Cortex of kidney (tissue), 1 donor: ENCODE measurements around the gene TMEM179.
"Not testable (repeated sequence)": the region's sequence is repeated elsewhere in the genome, so short reads cannot be mapped to it uniquely, and the experiment has no call there.

Source experiments
- DNase-seq: peaks from one replicate; lab custom pipeline; 2025; lab: John Stamatoyannopoulos, UW

The TMEM179 gene

DNA sequence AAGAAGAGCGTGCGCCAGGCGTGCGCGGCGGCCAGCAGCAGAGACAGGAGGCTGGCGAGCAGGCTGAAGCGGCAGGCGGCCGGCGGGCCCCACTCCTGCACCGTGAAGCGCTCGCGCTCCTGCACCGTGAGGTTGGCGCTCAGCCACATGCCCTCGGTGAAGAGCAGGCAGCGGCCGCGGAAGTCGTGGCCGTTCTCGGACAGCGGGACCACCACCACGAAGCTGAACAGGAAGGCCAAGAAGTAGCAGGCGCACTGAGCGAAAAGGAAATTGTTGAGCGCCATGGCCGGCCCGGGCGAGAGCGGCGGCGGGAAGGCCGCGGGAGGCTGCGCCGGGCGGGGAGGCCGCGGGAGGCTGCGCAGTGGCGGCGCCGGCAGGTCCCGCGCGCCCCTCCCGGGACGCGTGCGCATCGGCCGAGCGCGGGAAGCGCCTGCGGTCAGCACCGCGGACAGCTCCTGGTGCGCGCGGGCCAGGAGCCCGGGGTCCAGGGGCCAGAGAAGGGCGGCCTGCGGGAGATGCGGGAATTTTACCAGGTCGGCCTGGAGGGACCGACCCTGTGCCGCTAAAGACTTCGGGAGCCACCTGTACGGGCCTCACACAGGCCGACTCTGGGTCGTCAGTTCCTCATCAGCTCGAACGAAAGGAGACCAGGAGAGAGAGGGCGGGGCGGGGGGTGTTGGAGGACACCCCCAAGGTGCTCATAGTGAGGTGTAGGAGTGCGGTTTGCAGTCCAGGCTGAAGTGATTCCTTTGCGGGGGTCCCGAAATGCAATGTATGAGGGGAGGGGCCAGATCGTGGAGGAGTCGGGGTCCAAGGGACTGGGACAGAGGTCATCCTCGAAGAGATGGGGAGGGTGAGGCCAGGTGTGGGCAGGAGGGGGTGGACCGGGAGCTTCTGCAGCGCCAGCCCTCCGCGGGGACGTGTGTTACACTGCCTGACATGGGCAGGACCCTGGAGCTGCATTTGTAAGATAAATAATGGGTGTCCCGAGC is at the start of gene TMEM179:
TSS of gene TMEM179 (minus strand) at position 315 of the 992 bp plus-strand sequence. CDS start at position 284, 31 bp downstream.
- DNase-seq: no peak

DNA sequence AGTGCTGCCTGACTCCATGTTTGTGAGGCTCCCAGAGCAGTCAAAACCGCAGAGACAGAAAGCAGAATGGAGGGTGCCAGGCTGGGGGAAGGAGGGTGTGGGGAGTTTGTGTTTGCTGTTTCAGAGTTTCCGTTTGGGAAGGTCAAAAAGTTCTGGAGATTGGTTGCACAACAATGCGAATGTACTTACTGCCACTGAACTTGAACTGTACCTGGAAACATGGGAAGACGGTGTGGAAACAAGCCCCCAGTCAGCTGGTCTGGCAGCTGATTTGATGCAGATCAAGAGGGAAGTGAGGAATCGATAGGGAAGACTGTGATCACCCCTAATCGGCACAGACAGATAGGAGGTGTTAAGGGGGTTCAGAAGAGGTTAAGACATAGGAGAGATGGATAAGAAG is 49.5 kb upstream of the TMEM179 start:
- no peak for DNase-seq

GRCh38 chr14:104653130-104653920 is 48.8 kb upstream of the TMEM179 start:
- DNase-seq: not testable (repeated sequence)

DNA sequence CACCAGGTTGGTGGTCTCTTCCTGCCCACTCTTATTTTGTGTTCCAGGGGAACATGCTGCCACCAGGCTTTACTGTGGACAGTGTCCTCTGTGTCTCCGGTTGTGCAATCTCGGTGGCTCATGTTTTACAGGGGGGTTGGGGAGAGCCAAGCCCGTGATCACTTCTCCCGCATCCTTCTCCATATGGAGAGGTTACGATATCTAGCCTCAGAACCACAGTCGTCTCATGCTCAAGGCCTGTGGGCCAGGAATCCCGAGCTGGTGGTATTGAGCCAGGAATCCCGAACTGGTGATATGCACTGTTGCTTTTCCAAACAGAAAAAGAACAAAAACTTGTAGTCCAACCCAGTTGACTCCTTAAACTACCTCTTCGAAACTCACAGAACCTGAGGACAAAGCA is 47.8 kb upstream of the TMEM179 start:
- no peak for DNase-seq

GRCh38 chr14:104651876-104652260 is 47.3 kb upstream of the TMEM179 start:
- no peak for DNase-seq

DNA sequence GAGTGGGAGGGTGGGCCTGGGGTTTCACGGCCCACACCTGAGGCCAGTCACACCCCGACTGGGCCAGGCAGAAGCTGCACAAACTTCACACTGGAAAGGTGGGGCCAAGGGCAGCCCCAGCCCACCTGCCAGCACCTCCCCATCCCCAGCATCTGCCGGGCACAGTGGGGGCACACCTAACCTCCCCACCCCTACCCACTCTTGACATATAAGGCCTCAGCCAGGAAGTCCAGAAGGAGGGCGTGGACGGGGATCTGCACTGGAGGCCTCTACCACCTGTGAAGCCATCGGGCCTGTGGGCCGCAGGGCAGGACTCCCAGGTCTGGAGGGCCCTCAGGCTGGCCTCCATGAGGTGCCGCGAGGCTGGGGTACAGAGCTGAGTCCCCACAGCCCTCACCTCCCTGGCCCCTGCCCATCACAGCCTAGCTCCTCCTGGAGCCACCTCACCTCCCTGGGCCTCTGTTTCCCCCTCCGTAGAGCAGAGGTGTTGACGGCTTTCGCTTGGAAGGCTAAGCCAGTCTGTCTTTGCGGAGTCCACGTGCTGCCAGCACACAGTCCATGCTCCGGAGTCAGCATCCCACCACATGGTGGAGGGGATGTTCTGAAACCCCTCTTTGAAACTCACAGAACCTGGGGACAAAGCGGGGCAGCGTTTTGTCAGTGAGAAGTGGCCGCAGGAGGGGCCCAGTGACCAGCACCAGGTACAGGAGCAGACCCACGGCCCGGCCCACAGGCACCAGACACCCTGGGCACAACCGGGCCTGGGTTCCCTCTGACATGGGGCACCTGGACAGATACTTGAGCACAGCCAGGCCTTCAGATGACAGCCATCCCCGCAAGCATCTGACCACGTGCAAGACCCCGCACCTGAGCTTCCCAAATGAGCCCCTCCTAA is 46.7 kb upstream of the TMEM179 start:
- DNase-seq: no peak

DNA sequence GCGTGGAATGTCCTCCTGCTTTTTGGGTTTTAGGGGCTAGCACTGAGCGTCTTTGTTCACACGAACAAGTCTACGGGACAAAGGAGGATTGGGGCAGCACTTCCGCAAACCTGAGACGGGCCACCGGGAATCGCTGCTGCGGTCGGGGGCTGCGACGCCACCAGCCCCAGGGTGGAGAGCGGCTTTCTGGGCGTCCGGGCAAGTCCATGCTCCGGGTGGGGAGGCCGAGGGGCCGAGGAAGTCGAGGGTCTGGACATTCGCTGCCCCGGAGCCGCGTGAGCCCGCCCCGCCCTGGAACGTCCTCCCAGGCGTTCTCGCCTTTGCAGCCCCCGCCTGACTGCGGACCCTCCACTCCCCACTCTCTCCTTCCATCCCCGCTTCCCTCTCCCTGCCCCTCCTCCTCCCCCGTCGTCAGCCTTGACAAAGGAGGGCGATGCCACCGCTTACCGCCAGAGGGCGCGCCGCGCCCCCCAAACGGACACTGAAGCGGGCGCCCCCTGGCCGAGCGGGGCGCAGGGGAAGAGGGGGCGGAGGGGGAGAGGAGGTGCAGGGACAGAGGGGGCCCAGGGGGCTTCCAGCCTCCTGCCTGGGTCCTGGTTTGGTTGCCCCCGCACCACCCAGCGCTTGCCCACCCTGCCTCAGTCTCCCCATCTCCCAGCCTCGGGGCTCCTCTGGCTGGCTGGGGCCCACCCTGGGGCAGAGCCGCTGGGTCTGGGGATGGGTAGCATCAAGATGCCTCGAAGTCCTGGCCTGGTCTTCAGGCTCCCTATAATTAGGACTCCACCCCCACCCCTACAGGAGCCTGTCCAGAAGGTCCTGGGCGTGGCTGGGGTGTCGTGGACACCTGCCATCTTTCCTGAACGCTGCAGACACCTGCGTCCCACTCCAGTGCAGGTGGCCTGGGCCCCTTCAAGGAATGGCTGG is 45.7 kb upstream of the TMEM179 start:
- no peak for DNase-seq

DNA sequence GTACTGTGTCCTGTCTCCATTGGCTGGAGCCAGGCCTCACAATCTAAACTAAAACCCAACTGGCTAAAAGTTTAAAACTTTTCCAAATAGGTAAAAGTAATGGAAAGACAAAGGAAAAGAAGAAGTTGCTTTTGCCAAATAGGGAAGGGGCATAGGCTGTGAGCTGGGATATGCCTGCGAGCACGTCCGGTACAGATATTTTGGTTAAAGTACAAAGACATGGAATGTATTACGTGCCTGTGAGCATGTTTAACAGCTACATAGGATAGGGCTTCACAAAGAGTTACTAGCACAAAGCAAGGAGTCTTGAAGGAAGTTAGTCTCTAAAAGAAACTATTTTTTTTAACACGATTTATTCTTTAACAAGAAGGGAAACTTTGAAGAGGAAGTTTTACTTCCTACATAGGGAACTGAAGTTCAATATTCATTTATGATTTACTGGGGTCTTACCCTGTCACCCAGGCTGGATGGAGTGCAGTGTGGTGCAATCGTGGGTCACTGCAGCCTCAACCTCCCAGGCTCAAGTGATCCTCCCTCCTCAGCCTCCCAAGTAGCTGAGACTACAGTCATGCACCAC is 43.0 kb upstream of the TMEM179 start:
- DNase-seq: no peak

DNA sequence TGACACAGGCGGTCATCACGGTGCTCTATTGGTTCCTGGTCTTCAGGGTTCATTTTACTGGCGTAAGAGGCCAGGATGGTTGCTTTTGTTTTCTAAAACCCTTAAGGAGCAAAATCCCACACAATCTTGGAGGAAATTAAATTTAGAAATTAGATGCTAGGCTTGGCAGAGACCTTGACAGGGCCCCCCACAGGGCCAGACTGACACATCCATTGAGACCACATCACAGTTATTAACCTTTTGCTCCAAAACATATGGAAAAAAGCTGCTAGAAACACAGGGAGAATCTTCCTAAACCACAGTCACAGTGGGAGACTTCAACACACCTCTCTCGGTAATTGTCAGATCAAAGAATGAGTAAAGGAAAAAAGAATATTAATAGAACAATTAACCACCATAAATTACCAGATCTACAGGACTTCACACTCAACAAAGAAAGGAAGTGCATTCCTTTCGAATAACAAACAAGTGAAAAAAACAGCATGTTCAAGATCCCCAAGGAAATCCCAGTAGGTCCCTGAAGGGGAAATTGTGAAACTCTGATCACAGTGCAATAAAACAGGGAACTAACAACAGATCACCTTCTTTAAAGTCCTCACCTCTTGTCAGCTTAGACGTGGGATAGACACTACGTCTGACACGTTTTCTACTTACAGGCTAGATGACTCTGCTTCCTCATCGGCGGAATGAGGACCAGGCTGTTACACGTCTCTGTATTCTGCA is 40.2 kb upstream of the TMEM179 start:
- DNase-seq: no peak

DNA sequence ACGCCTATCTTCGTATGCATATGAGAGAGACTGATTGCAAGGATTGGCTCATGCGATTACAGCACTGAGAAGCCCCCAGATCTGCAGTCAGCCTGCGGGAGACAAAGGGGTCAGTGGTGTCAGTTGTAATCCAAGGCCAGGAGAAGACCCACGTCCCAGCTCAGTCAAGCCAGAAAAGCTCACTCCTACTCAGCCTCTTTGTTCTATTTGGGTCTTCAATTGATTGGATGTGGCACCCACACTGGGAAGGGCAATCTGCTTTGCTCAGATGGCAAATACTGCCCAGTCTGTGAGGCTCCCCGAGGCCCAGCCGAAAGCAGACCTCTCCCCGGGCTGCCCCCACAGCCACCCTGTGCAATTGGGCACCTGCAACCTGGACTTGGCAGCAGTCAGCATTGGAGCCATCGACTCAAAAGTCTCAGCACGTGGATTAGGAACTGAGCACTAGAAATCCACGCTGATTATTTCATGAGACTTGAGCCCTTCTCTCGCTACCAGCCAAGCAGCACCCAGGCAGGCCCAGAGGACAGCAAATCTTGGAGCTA is 39.6 kb upstream of the TMEM179 start:
- no peak for DNase-seq

DNA sequence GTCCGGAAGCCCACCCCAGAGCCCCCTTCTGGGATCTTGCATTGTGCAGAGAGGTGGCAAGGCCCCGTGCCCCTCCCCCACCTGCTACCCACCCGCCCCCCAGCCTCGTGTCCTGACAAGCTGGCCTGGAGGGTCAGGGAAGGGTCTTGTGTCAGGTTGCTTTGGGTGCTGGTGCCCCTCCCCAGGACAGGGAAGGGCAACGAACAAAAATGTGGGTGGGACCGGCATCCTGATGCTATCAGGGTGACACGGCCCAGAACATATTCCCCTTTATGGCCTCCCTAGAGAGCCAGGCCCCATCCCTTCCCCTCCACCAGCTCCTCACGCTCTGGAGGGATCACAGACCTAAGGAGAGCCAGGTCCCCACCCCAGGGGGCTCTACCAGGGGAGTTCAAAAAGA is 38.7 kb upstream of the TMEM179 start:
- DNase-seq: no peak

DNA sequence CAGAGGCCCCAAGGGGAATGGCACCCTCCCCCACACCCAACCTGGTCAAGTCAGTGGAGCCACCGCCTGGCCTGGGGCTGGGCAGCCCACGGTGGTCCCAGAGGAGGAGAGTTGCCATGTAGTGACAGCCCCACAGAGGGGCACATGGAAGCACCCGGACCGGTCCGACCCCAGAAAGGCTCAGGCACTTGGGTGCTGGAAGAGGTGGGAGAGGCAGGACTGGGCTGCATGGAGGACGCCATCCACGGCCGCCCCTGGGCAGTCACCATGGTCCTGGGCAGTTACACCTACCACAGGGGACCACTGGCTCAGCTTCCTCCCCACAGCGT is 37.9 kb upstream of the TMEM179 start:
- no peak for DNase-seq

DNA sequence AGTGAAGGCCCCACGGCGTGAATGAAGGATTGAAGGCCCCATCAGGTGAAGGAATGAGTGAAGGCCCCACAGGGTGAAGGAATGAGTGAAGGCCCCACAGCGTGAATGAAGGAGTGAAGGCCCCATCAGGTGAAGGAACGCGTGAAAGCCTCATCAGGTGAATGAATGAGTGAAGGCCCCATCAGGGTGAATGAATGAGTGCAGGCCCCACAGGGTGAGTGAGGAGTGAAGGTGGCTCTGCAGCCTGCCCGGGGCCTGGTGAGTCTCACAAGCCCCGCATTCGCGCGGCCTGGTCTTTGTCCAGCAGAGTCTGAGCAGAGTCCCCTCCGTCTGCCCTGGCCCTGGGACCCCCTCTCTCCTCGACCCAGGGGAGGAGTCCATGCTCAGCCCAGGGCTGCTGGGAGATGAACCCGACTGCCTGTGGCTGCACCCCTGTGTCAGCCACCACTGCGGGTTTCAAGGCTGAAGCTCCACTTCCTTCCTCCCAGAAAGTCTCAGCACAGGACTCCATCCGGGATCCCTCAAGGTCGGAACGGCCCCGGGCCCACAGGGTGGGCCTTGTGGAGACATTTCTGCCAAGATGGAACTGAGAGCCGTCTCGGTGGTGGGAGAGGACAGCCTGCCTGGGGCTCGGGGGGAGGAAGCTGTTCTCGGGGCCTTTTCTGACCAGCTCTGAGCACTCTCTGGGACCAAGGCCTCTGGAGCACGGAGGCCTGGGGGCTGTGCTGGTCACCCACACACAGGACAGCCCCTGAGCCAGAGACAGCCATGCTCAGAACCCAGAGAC is 37.4 kb upstream of the TMEM179 start:
- no peak for DNase-seq

DNA sequence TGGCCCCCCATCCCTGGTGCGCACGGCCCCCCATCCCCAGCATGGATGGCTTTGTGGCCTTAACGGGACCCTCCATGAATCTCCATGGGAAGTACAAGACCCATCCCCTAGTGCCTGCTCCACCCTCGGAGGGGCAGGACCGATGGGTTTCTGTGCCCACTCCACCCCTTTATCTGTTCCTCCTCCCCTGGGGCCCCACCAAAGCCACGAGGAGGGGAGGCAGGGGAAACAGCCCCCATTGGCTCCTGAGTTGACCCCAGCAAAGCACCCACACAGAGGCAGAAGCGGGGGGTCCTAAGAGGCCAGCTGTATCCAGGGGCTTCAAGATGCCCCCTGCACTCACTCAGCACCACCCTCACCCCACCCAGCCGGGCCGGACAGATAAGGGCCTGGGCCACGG is 36.1 kb upstream of the TMEM179 start:
- DNase-seq: no peak

- no peak for DNase-seq
Measured at GRCh38 chr14:104639885-104640548, 35.4 kb upstream of the TMEM179 start.

DNA sequence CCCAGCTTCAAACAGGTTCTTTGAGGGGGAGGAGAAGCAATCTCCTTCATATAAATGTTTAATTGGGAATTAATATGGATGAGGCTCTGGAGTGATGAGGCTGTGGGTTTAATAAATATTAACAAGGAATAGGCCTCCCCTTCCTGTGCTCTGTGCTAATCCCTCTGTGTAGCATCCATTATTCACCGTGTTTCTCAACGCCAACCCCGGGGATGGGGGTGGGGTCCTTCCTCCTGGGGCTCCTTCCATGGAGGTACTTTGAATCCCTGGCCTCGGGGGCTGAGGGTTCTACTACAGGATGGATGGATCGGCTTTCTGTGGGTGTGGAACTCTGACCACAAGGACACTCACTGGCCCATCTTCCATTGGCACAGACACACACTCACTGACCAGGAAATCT is 34.9 kb upstream of the TMEM179 start:
- no peak for DNase-seq

GRCh38 chr14:104638927-104639450 is 34.4 kb upstream of the TMEM179 start:
- no peak for DNase-seq

DNA sequence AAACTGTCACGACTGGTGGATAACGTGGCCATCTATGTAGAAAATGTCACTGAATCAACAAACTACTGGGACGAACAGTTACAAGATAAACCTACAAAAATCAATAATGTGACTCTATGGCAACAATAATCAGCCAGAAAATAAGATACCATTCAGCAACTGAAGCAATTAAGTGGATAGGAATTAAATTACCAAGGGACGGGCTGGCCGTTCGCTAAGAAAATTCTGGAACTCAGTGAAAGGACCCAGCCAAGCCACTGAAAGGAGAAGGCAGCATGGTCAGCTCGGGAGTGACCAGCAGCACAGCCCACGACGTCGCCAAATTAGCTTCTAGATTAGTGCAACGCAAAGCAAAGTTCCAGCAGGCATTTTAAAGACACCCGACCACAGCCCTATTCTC is 33.6 kb upstream of the TMEM179 start:
- no peak for DNase-seq
